HG03354 (cell line): Measurements from ENCODE around the gene RAVER1.

ENCODE experiments used
- ATAC-seq: cut with Tn5 transposase; IDR thresholded peaks from one replicate; pipeline ENCODE4 v1.9.1; 2021; ENCODE audit warnings: mild to moderate bottlenecking; ENCODE audit not compliant: unreplicated experiment, poor library complexity, severe bottlenecking

The RAVER1 gene

GRCh38 chr19:10279737-10280442 lies 53.4 kb downstream of the RAVER1 start:
- ATAC-seq = no peak

- ATAC-seq = no peak
These were observed 54.4 kb downstream of the RAVER1 start for GRCh38 chr19:10278935-10279334.

GRCh38 chr19:10277795-10278589 lies 55.3 kb downstream of the RAVER1 start:
- ATAC-seq = no peak

GRCh38 chr19:10274589-10274988 lies 58.7 kb downstream of the RAVER1 start:
- ATAC-seq = no peak

GRCh38 chr19:10271543-10272086 lies 61.7 kb downstream of the RAVER1 start:
- peak; percentile 29 for ATAC-seq

GRCh38 chr19:10270616-10271394 lies 62.5 kb downstream of the RAVER1 start, which contains the start of gene ICAM1:
TSS of gene ICAM1 (plus strand) at chr19:10271120. CDS start at chr19:10271160, 40 bp downstream.
- peak; percentile 57 for ATAC-seq

- peak; percentile 46 for ATAC-seq
These were observed 63.1 kb downstream of the RAVER1 start for GRCh38 chr19:10270180-10270615.

- ATAC-seq = peak; percentile 49
These were observed 63.8 kb downstream of the RAVER1 start for GRCh38 chr19:10269333-10270179.

- no peak for ATAC-seq
These were observed 65.3 kb downstream of the RAVER1 start for GRCh38 chr19:10268071-10268470.

GRCh38 chr19:10266706-10267105 lies 66.6 kb downstream of the RAVER1 start:
- ATAC-seq = no peak
